NCI-H526 treated with DMSO at 0.1 percent for 48 hours (cell line): ENCODE measurements around the gene BCL7A.
A peak's percentile ranks its signal among the peaks of the same experiment; 100 is the strongest.
"Not testable (repeated sequence)": the region's sequence is repeated elsewhere in the genome, so short reads cannot be mapped to it uniquely, and the experiment has no call there.

ENCODE experiments used
- DNase-seq: peaks from one replicate; lab custom pipeline; 2025; lab: John Stamatoyannopoulos, UW

BCL7A gene

GRCh38 chr12:122021822-122022392 is at the start of gene BCL7A:
BCL7A (plus strand) TSS chr12:122021884; CDS start chr12:122022092, 208 bp downstream.
- DNase-seq: peak; percentile 57

GRCh38 chr12:121974026-121974985 is 47.4 kb upstream of the BCL7A start:
- DNase-seq: no peak

DNA sequence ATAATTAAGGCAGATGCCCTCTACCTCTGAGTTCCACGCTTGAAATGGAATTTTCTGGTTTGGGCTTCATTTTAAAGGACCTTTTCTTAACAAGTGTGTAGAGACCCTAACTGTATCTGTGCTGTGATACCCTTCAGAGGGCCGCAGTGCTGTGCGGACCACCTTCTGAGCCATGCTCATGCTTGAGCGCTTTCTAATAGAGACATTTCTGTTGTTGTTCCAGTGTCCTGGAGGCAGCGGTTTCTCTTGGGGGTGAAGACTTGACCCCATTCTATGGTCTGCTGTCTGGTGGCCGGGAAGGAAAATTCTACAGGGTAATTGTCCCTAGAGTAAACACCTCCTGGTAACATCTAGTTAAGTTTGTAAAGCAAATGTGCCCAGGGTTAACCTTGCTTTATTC is 46.7 kb upstream of the BCL7A start:
- no peak for DNase-seq

GRCh38 chr12:121976950-121977349 is 44.7 kb upstream of the BCL7A start:
- no peak for DNase-seq

GRCh38 chr12:121980191-121980891 is 41.3 kb upstream of the BCL7A start:
- no peak for DNase-seq

DNA sequence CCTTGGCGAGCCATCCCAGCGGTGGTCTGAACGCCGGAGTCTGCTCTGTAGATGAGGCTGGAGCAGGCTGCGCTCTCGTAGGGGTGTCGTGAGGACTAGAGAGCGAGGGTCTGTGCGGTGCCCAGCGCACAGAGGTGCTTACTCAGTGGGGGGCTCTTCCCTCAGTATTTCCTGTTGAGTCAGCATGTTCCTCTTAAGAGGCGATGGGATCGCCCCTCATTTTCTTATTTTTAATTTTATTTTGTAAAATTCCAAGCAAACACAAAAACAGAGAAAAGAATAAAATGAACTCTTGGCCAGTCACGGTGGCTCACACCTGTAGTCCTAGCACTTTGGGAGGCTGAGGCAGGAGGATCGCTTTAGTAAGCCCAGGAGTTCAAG is 40.8 kb upstream of the BCL7A start:
- DNase-seq: no peak

DNA sequence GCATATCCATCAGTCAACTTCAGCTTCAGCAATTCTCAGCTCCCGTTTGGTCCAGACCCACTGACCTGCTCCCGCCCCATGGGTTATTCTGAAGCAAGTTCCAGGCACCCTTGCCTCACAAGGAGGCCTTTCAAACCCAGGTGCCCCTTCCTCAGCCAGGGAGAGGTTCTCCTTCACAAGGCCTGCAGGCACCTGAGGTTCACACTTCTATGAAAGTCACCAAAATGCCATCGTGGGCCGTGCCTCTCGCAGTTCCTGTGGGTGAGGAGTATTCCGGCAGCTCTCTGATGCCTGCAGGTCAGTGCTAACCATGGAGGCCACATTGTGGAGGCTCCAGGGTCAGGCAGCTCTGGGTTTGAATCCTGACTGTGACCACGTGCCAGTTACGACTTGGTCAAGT is 40.2 kb upstream of the BCL7A start:
- DNase-seq: no peak

DNA sequence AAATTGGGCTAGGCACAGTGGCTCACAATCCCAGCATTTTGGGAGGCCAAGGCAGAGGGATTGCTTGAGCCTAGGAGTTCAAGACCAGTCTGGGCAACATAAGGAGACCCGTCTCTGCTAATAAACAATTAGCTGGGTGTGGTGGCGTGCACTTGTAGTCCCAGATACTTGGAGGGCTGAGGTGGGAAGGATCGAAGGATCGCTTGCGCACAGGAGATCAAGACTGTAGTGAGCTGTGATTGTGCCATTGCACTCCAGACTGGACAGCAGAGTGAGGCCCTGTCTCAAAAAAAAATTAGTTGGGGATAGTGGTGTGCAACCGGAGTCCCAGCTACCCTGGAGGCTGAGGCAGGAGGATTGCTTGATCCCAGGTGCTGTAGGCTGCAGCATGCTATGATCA is 38.7 kb upstream of the BCL7A start:
- DNase-seq: no peak

DNA sequence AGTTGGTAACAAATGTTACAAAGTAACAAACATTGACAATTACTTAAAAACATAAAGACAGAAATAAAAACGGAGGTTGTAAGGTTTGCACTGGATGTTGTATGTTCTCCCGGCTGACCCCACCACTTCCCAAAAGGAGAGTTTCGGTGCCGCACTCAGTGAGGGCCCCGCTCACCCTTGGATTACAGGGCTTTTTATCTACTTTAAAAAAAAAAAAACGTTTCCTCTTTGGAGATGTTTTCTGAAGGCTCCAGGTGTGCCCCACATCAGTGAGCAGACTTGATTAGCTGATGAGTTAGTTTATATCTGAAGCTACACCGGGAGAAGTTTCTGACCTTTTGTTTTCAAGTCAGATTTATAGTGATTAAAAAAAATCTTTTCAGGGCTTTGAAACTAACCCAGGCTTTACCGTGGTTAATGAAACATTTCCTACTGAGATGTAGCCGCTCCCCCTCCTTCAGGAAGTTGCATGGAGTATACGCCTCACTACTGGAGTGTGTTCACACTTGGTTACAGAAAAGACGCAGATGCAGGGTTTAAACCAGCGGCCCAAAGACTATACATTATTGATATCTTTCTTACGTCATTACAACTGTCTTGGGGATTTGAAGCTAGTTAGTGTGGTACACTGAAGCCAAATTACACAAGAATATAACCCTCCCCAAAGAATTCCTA is 38.0 kb upstream of the BCL7A start:
- no peak for DNase-seq

DNA sequence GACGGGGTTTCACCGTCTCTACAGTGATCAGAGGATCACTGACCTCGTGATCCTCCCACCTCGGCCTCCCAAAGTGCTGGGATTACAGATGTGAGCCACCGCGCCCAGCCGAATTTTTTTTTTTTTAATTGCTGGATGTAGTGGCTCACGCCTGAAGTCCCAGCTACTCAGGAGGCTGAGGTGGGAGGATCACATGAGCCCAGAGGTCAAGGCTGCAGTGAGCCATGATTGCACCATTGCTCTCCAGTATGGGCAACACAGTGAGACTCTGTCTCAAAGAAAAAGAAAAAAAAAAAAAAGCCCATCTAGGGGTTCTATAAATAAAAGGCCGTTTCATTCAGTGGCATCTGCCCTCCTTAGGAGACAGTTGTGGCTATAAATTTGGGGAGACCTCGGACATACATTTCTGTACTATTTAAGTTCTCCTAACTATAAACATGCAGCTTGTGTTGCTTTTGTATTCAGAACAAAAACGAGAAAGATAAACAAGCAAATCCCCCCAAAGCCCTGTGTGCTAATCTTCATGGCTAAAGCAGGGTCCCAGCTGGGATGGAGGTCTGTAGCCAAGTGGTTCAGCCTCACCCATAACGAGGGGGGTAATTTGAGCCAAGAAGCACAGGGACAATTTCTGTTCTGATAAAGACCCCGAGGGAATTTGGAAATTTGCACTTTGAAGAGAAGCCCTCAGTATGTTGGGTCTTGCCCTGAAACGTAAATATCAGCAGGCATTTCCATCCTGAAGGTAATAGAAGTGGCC is 35.0 kb upstream of the BCL7A start:
- no peak for DNase-seq

DNA sequence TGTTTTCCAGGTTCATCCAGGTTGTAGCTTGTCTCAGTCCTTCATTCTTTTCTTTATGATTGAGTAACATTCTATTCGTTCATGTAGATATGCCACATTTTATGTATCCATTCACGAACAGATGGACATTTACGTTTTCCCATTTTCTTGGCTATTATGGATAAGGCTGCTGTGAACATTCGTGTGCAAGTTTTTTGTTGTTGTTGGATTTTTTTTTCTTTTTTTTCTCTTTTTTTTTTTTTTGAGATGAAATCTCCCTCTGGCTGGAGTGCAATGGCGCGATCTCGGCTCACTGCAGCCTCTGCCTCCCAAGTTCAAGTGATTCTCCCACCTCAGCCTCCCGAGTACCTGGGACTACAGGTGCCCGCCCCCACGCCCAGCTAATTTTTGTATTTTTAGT is 33.2 kb upstream of the BCL7A start:
- DNase-seq: not testable (repeated sequence)

- DNase-seq: no peak
These were observed 32.2 kb upstream of the BCL7A start for GRCh38 chr12:121989276-121990113.

GRCh38 chr12:121990114-121990647 is 31.5 kb upstream of the BCL7A start:
- no peak for DNase-seq

- DNase-seq: no peak
These were observed 30.7 kb upstream of the BCL7A start for GRCh38 chr12:121990692-121991603.

- no peak for DNase-seq
These were observed 29.4 kb upstream of the BCL7A start for GRCh38 chr12:121992059-121992879.

GRCh38 chr12:121996050-121996944 is 25.4 kb upstream of the BCL7A start:
- DNase-seq: no peak

DNA sequence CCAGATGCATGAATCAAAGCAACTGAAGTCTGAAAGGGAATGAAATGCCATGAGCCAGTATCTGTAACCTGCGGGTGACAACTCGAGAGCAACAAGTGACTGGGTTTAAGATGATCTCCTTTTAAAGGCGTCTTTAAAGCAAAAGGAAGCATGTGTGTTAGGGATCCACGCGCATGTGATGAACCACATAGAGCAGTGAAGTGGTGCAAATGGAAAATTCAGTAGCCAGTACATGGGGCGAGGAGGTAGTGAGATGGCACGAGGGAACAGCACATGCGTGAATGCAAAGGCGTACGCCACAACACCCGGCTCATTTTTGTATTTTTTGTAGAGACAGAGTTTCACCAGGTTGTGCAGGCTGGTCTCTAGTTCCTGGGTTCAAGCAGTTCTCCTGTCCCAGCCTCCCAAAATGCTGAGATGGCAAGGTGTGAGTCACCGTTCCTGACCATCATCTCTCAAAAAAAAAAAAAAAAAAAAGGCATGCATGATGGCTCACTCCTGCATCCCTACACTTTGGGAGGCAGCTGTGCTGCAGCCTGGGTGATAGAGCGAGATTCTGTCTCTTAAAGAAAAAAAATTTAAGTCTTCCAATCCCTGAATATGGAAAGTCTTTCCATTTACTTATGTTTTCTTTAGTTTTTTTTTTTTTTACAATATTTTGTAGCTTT is 24.6 kb upstream of the BCL7A start:
- no peak for DNase-seq
